PFSK-1 (cell line): ENCODE results near the gene EIF2A.

Source experiments
- FOXP2 ChIP-seq: optimal IDR thresholded peaks from 2 replicates; pipeline ENCODE3; 2011; ENCODE audit warnings: borderline replicate concordance, control low read depth, inconsistent platforms; ENCODE audit not compliant: insufficient read depth; ENCODE audit errors: extremely low read length, extremely low read depth
- POLR2AphosphoS5 ChIP-seq: IDR thresholded peaks from 2 replicates; pipeline ENCODE4 v1.6.1; 2012; ENCODE audit warnings: low read depth, mild to moderate bottlenecking, control low read depth, low read length, moderate library complexity
- SIN3A ChIP-seq: IDR thresholded peaks from 2 replicates; pipeline ENCODE4 v1.6.1; 2012; ENCODE audit warnings: mild to moderate bottlenecking, low read length, moderate library complexity, borderline replicate concordance; ENCODE audit not compliant: insufficient read depth
- TAF1 ChIP-seq: IDR thresholded peaks from 2 replicates; pipeline ENCODE4 v1.6.1; 2012; ENCODE audit warnings: low read length, control low read depth, borderline replicate concordance; ENCODE audit not compliant: insufficient read depth
- TF ChIP-seq, protein P1 (sequence below), 2 experiments: IDR thresholded peaks; 2 replicates each; pipeline versions ENCODE4 v1.6.1 to v1.8.0; 2011 to 2012; ENCODE audit warnings: low read depth in 2 of 2, low read length in 2 of 2, control low read depth in 1 of 2, inconsistent platforms in 1 of 2, mild to moderate bottlenecking in 1 of 2, moderate library complexity in 1 of 2; ENCODE audit not compliant: insufficient read depth in 1 of 2

Gene EIF2A

DNA sequence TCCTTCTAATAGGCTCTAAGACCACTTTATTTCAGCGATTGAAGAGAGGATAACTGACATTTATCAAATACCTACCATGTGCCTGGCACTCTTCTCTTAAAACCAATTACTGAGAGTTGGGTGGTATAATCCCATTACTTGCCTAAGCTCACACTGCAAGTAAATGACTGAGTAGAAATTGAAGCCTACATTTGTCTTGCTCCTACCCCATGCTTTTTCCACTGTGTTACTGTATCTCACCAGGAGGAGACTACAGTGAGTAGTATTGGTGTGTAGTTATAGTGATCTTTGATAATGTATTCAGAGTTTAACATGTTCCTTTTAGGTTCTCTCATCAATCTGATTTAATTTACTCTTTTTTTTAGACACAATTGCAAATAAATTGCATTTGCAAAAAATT is 20.7 kb downstream of the EIF2A start:
- no peak for TF ChIP-seq POLR2AphosphoS5
- TF ChIP-seq SIN3A = no peak
- no peak for TF ChIP-seq TAF1
- TF ChIP-seq, protein P1, sequence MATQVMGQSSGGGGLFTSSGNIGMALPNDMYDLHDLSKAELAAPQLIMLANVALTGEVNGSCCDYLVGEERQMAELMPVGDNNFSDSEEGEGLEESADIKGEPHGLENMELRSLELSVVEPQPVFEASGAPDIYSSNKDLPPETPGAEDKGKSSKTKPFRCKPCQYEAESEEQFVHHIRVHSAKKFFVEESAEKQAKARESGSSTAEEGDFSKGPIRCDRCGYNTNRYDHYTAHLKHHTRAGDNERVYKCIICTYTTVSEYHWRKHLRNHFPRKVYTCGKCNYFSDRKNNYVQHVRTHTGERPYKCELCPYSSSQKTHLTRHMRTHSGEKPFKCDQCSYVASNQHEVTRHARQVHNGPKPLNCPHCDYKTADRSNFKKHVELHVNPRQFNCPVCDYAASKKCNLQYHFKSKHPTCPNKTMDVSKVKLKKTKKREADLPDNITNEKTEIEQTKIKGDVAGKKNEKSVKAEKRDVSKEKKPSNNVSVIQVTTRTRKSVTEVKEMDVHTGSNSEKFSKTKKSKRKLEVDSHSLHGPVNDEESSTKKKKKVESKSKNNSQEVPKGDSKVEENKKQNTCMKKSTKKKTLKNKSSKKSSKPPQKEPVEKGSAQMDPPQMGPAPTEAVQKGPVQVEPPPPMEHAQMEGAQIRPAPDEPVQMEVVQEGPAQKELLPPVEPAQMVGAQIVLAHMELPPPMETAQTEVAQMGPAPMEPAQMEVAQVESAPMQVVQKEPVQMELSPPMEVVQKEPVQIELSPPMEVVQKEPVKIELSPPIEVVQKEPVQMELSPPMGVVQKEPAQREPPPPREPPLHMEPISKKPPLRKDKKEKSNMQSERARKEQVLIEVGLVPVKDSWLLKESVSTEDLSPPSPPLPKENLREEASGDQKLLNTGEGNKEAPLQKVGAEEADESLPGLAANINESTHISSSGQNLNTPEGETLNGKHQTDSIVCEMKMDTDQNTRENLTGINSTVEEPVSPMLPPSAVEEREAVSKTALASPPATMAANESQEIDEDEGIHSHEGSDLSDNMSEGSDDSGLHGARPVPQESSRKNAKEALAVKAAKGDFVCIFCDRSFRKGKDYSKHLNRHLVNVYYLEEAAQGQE (IDR thresholded peaks at IDR 0.05; ENCODE audit: insufficient read depth in 1 of 2, low read depth in 2 of 2, low read length in 2 of 2) = no peak
- no peak for TF ChIP-seq FOXP2

DNA sequence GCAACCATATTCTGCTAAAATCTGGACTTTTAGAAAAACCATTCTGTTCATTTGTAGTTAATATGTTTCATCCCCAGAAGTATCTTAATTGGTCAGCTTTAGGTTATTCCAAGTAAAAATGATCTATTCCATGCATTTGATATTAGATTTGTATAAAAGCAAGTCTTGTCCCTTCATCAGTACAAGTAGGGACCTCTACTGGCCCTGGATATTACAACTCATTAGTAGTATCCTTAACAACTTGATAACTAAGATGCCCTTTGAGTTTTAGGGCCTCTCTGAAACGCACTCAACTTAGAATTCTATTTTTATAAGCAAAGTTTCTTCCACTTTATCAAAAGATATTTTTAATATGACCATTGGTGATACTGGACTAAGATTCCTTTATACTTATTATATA is 31.3 kb downstream of the EIF2A start:
- TF ChIP-seq FOXP2 (no peak), POLR2AphosphoS5 (no peak), SIN3A (no peak), TAF1 (no peak)
- TF ChIP-seq, protein P1 (IDR thresholded peaks at IDR 0.05; ENCODE audit: insufficient read depth in 1 of 2, low read depth in 2 of 2, low read length in 2 of 2) = no peak

DNA sequence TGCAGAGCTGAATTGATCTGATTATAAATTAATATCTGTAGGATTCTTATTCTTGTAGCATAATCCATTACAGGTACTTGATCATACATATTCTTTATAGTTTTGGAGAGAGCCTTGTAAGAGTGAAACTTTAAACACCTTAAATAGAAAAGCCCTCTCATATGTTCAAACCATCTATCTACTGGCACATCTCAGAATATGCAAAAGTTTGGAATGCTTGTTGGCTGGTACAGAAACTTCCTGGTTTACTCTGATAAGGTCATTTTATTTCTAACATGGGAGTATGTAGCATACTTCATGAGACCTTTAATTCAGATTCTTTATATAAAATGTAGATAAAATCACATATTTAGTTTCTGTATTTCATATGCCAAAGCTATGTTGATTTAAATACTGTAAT is 34.6 kb downstream of the EIF2A start:
- TF ChIP-seq FOXP2 (no peak), SIN3A (no peak), POLR2AphosphoS5 (no peak), TAF1 (no peak)
- TF ChIP-seq, protein P1 (IDR thresholded peaks at IDR 0.05; ENCODE audit: insufficient read depth in 1 of 2, low read depth in 2 of 2, low read length in 2 of 2) = no peak

DNA sequence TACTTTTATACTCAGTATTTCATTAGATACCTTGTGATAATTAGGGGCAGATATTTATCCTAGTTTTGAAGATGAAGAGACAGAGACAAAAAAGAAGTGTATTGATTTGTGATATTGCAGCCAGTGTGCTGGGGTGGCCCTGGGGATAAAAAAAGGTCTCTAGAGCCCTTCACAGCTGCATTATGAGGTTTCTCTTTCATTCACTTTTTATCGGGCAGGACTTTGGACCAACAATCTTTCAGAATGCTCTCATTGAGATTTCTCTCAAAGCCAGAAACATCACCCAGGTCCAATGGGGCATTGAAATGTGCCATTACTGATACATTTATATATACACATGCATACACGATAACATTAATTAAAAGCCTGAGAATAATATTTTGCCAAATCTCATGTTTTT is 36.0 kb downstream of the EIF2A start:
- TF ChIP-seq, protein P1 (IDR thresholded peaks at IDR 0.05; ENCODE audit: insufficient read depth in 1 of 2, low read depth in 2 of 2, low read length in 2 of 2) = no peak

DNA sequence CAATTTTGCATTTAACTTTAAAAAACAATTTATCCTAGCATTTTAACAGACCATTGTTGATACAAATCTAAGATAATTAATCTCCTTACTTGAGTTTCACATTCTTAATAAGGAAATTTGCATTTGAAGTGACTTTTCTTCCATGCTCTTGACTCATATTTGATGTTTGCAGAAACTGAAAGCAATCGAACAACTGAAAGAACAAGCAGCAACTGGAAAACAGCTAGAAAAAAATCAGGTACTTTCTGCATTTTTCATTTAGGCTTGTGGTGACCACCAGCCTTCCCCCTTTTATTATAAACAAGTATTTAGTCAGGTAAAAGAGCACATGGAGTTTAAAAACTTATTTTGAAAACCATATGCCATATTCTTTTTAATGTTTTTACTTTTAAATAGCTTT is 36.4 kb downstream of the EIF2A start:
- TF ChIP-seq POLR2AphosphoS5 = no peak
- TF ChIP-seq SIN3A = no peak
- no peak for TF ChIP-seq FOXP2
- TF ChIP-seq, protein P1 (IDR thresholded peaks at IDR 0.05; ENCODE audit: insufficient read depth in 1 of 2, low read depth in 2 of 2, low read length in 2 of 2) = no peak
- TF ChIP-seq TAF1 = no peak
